Measurements from ENCODE around the gene PDLIM5. TPM values are rescaled to one million over a fixed set of nuclear protein-coding genes. Genes with fewer than 3 reads are reported as not detected.

The PDLIM5 gene
- total RNA-seq, 1 donor from 2014 or later = 71.0 TPM

DNA sequence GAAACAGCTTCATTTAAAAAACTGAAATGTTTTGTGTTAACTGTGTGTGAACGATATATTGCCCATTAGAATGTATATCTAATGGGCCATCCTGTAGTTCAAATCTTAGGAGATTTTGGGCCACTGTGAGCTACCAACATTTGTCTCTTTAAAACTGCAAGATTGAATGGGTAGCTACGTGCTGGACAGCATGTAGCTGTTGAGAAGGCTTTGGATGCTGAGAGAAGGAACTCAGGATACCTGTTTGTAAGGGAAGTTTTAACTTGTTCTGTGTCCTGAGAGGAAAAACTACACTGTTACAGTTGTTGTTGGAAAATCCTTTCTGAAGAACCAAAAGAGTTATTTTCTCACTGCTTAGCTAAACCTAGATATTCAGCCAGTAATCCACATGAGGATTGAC is 45.9 kb downstream of the PDLIM5 start:
- Mint-ChIP-seq H3K4me1 (no peaks in the 10 kb centered on the region), H3K36me3 (ENCODE audit: low read depth) (peaks cover 10% of the 10 kb centered on the region), H3K9me3 (no peaks in the 10 kb centered on the region), H3K27me3 (ENCODE audit: low read depth) (no peaks in the 10 kb centered on the region), H3K4me3 (no peak overlapping the region), H3K27ac (ENCODE audit: unreplicated experiment) (no peak overlapping the region)
- DNase-seq (ENCODE audit: low read depth, low spot score) = no peak
- TF ChIP-seq, protein P1, sequence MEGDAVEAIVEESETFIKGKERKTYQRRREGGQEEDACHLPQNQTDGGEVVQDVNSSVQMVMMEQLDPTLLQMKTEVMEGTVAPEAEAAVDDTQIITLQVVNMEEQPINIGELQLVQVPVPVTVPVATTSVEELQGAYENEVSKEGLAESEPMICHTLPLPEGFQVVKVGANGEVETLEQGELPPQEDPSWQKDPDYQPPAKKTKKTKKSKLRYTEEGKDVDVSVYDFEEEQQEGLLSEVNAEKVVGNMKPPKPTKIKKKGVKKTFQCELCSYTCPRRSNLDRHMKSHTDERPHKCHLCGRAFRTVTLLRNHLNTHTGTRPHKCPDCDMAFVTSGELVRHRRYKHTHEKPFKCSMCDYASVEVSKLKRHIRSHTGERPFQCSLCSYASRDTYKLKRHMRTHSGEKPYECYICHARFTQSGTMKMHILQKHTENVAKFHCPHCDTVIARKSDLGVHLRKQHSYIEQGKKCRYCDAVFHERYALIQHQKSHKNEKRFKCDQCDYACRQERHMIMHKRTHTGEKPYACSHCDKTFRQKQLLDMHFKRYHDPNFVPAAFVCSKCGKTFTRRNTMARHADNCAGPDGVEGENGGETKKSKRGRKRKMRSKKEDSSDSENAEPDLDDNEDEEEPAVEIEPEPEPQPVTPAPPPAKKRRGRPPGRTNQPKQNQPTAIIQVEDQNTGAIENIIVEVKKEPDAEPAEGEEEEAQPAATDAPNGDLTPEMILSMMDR (conservative IDR thresholded peaks at IDR 0.05) = no peak

DNA sequence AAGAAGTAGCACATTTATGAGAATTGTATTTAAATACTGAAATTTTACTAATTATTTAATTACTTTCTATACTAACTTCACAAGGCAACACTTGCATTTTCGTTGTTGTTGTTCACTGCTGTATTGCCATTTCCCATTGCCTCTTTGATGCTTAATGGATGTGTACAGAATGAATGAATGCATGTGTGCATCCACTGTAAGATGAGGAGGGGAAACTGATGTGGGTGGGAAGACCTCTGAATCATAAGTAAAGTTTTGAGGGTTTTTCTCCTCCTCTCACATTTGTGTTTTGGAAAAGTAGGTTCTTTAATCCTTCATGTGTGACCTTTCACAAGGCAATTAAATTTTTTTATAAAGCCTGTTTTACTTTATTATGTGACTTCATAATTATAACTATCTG is 46.8 kb downstream of the PDLIM5 start:
- peaks cover 10% of the 10 kb centered on the region for H3K36me3 Mint-ChIP-seq (ENCODE audit: low read depth)
- TF ChIP-seq, protein P1 (conservative IDR thresholded peaks at IDR 0.05) = no peak
- no peak overlapping the region for H3K27ac Mint-ChIP-seq (ENCODE audit: unreplicated experiment)
- no peaks in the 10 kb centered on the region for H3K4me1 Mint-ChIP-seq
- no peak for DNase-seq (ENCODE audit: low read depth, low spot score)
- no peaks in the 10 kb centered on the region for H3K27me3 Mint-ChIP-seq (ENCODE audit: low read depth)
- no peaks in the 10 kb centered on the region for H3K9me3 Mint-ChIP-seq
- no peak overlapping the region for H3K4me3 Mint-ChIP-seq

DNA sequence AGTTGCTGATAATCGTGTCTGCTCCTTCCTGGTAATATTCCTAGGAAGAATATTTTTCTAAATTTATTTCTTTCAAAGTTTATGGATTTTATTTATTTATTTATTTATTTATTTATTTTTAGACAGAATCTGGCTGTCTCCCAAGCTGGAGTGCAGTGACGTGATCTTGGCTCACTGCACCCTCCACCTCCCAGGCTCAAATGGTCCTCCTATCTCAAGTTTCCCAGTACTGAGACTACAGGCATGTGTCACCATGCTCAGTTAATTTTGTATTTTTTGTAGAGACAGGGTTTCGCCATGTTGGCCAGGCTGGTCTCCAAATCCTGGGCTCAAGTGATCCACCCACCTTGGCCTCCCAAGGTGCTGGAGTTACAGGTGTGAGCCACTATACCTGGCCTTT is 48.9 kb downstream of the PDLIM5 start:
- no peaks in the 10 kb centered on the region for H3K9me3 Mint-ChIP-seq
- no peak overlapping the region for H3K27ac Mint-ChIP-seq (ENCODE audit: unreplicated experiment)
- no peak for DNase-seq (ENCODE audit: low read depth, low spot score)
- H3K4me3 Mint-ChIP-seq = no peak overlapping the region
- TF ChIP-seq, protein P1 (conservative IDR thresholded peaks at IDR 0.05) = no peak
- no peaks in the 10 kb centered on the region for H3K4me1 Mint-ChIP-seq
- H3K36me3 Mint-ChIP-seq (ENCODE audit: low read depth) = peaks cover 9% of the 10 kb centered on the region
- no peaks in the 10 kb centered on the region for H3K27me3 Mint-ChIP-seq (ENCODE audit: low read depth)

DNA sequence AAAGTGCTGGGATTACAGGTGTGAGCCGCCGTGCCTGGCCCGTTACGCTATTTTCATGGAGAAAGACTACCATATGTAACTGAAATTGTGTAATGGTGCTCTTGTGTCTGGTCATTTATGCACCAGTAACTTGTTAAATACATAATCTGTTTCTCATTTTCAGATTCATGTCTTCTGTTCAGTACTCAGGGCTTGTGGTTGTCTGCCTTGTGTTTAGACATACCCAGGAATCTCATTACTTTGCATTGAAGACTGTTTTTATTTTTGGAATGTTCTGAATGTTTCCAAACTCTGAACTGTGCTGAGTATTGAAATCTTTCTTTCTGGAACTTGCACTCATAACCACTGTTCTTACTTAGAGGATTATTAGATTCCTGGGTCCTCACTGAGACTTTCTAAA is 52.8 kb downstream of the PDLIM5 start:
- Mint-ChIP-seq H3K4me3 (no peak overlapping the region), H3K36me3 (ENCODE audit: low read depth) (peaks cover 9% of the 10 kb centered on the region), H3K27ac (ENCODE audit: unreplicated experiment) (no peak overlapping the region), H3K27me3 (ENCODE audit: low read depth) (no peaks in the 10 kb centered on the region), H3K9me3 (no peaks in the 10 kb centered on the region), H3K4me1 (peaks cover 12% of the 10 kb centered on the region)
- TF ChIP-seq, protein P1 (conservative IDR thresholded peaks at IDR 0.05) = no peak
- DNase-seq (ENCODE audit: low read depth, low spot score) = no peak

DNA sequence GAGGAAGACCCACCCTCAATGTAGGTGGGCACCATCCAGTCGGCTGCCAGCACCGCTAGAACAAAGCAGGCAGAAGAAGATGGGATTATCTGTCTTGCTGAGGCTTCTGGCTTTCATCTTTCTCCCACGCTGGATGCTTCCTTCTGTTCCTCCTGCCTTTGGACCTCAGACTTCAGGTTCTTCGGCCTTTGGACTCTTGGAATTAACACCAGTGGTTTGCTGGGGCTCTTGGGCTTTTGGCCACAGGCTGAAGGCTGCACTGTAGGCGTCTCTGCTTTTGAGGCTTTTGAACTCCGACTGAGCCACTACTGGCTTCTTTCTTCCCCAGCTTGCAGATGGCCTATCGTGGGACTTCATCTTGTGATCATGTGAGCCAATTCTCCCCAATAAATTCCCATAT is 55.1 kb downstream of the PDLIM5 start:
- peaks cover 12% of the 10 kb centered on the region for H3K4me1 Mint-ChIP-seq
- no peak for DNase-seq (ENCODE audit: low read depth, low spot score)
- peaks cover 12% of the 10 kb centered on the region for H3K36me3 Mint-ChIP-seq (ENCODE audit: low read depth)
- peaks cover 3% of the 10 kb centered on the region for H3K9me3 Mint-ChIP-seq
- no peak overlapping the region for H3K27ac Mint-ChIP-seq (ENCODE audit: unreplicated experiment)
- no peaks in the 10 kb centered on the region for H3K27me3 Mint-ChIP-seq (ENCODE audit: low read depth)
- TF ChIP-seq, protein P1 (conservative IDR thresholded peaks at IDR 0.05) = no peak
- no peak overlapping the region for H3K4me3 Mint-ChIP-seq

DNA sequence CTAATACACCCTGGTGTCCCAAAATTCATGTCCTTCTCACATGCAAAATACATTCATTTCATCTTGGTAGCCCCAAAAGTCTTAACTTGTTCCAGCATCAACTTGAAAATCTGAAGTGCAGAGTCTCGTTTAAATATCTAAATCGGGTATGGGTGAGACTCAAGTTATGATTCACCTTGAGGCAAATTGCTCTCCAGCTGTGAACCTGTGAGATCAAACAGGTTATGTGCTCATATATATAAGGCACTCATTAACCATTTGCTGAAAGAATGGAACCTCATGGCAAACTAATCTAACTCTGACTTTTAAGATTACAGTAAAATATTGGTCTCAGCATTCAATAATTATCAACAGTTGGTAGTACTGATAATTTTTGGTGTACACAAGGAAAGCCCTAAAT is 55.5 kb downstream of the PDLIM5 start:
- Mint-ChIP-seq H3K9me3 (peaks cover 3% of the 10 kb centered on the region), H3K4me1 (peaks cover 12% of the 10 kb centered on the region), H3K27me3 (ENCODE audit: low read depth) (no peaks in the 10 kb centered on the region), H3K36me3 (ENCODE audit: low read depth) (peaks cover 12% of the 10 kb centered on the region), H3K27ac (ENCODE audit: unreplicated experiment) (no peak overlapping the region), H3K4me3 (no peak overlapping the region)
- no peak for DNase-seq (ENCODE audit: low read depth, low spot score)
- TF ChIP-seq, protein P1 (conservative IDR thresholded peaks at IDR 0.05) = no peak

Measured in neural crest cell (in vitro differentiated cells).